Ovary (tissue), 9 donors: Measurements from ENCODE around the gene CBFB. TPM values are rescaled to one million over a fixed set of nuclear protein-coding genes. Genes with fewer than 3 reads are reported as not detected.

ENCODE experiments used
- DNase-seq, 5 donors: peaks; one replicate each; pipeline ENCODE4 v3.0.0-alpha.2; 2019 to 2020
- H3K27ac ChIP-seq, 2 donors: fragments of 200-600 bp; one replicate each; pipeline versions ENCODE4 v1.5.1 to v1.8.0; 2019 to 2022
- H3K27me3 ChIP-seq: fragments of 200-600 bp; one replicate; pipeline ENCODE4 v1.8.0; 2022
- H3K36me3 ChIP-seq: fragments of 200-600 bp; sonication (generic); one replicate; pipeline ENCODE4 v1.5.1; 2019
- H3K4me1 ChIP-seq: one replicate; pipeline ENCODE4 v1.8.1; 2013; ENCODE audit warnings: mild to moderate bottlenecking, moderate library complexity; ENCODE audit not compliant: insufficient read depth
- H3K4me3 ChIP-seq: fragments of 200-600 bp; sonication (generic); one replicate; pipeline ENCODE4 v1.5.1; 2017
- H3K9me3 ChIP-seq, 2 donors: fragments of 200-600 bp in 1 of 2; sonication (generic) in 1 of 2; one replicate each; pipeline versions ENCODE4 v1.5.1 to v1.8.1; 2013 to 2019; ENCODE audit warnings: mild to moderate bottlenecking in 1 of 2, moderate library complexity in 1 of 2
- CTCF ChIP-seq, 3 donors: fragments of 450-650 bp in 2 of 3; fragments of 200-600 bp in 1 of 3; IDR thresholded peaks; one replicate each; pipeline versions ENCODE4 v1.5.1 to v1.8.0; 2016 to 2022; ENCODE audit warnings: antibody characterized with exemption in 3 of 3, mild to moderate bottlenecking in 1 of 3
- EP300 ChIP-seq: sonication (generic); formaldehyde crosslinking; IDR thresholded peaks from one replicate; pipeline ENCODE4 v1.6.1; 2017; ENCODE audit warnings: antibody characterized with exemption
- POLR2A ChIP-seq: fragments of 450-650 bp; IDR thresholded peaks from one replicate; pipeline ENCODE4 v1.6.1; 2017; ENCODE audit warnings: antibody characterized with exemption, mild to moderate bottlenecking, moderate library complexity
- WGBS, 3 donors: extraction: QIAGEN DNeasy Blood & Tissue Kit in 1 of 3; methylation state at CpG; one replicate each; pipeline versions ENCODE4 v1.1.5 to v1.1.7; 2013 to 2017; 5-methylcytosine and 5-hydroxymethylcytosine counted together
- intact Hi-C, 4 donors: fragments of 100-400 bp; cut with DNase I; formaldehyde crosslinking; loops; one replicate each; pipeline versions ENCODE4 v1.11.0 to v1.15.1; 2022 to 2023
- polyA plus RNA-seq, 2 donors: library from polyadenylated mRNA; stranded (reverse); fragments of 200-250 nt in 1 of 2; fragments of 350-450 nt in 1 of 2; fragmentation: Illumina TruSeq in 1 of 2; extraction: RNeasy Lipid Tissue Mini Kit (QIAGEN cat#74804) in 1 of 2; gene quantifications; one replicate each; pipeline ENCODE4 v1.2.3, GENCODE V29; 2013 to 2014
- total RNA-seq, 7 donors: library from RNA; depleted of rRNA in 2 of 7; stranded (reverse); fragments of >200 nt in 2 of 7; fragmentation: NEBNext Ultra II Directional in 3 of 7; extraction: Animal tissue kit (Norgen Biotek cat#: 25700) in 3 of 7; gene quantifications; one replicate each; pipeline versions ENCODE4 v1.1.0 to v1.2.4, GENCODE V29; 2016 to 2023
- donor health status: DM: no; HTN: no; CAD: no; lungs with moderate emphysema.
- donor health status: DM: no; HTN: no; CAD: no.
- donor health status: Bipolar disorder and iron deficiency.
- donor health status: DM: yes; HTN: yes; CAD: no.
- donor health status: DM: no; HTN: no; CAD: no.
- donor health status: DM: yes; HTN: yes; CAD: no.

The CBFB gene
- total and polyA plus RNA-seq, 9 donors = 19.2 to 58.3 (median 46.7) TPM

GRCh38 chr16:67101311-67102082 lies 72.5 kb downstream of the CBFB start:
- H3K27ac ChIP-seq = no peak overlapping the region
- intact Hi-C loops = no loop called here
- H3K4me3 ChIP-seq = no peak overlapping the region
- no peaks in the 10 kb centered on the region for H3K4me1 ChIP-seq
- no peaks in the 10 kb centered on the region for H3K9me3 ChIP-seq
- no peaks in the 10 kb centered on the region for H3K36me3 ChIP-seq
- H3K27me3 ChIP-seq = no peaks in the 10 kb centered on the region
- TF ChIP-seq POLR2A = no peak
- WGBS, 3 donors = 81 to 83% (median 83%) methylated on average over 4 of the region's 4 CpGs
- no peak for DNase-seq

GRCh38 chr16:67104061-67104460 lies 75.1 kb downstream of the CBFB start:
- no peak overlapping the region for H3K4me3 ChIP-seq
- no peaks in the 10 kb centered on the region for H3K36me3 ChIP-seq
- intact Hi-C loops = no loop called here
- peaks cover 1% of the 10 kb centered on the region for H3K4me1 ChIP-seq
- TF ChIP-seq CTCF (IDR thresholded peaks at IDR 0.05) = no peak
- no peak for TF ChIP-seq POLR2A
- no peak for TF ChIP-seq EP300
- H3K9me3 ChIP-seq = no peaks in the 10 kb centered on the region
- WGBS, 3 donors = 47 to 50% (median 48%) methylated on average over 4 of the region's 4 CpGs
- no peak for DNase-seq
- no peaks in the 10 kb centered on the region for H3K27me3 ChIP-seq
- no peak overlapping the region for H3K27ac ChIP-seq

- Histone ChIP-seq H3K4me3 (no peak overlapping the region), H3K36me3 (no peaks in the 10 kb centered on the region), H3K27ac (no peak overlapping the region), H3K9me3 (no peaks in the 10 kb centered on the region), H3K27me3 (no peaks in the 10 kb centered on the region), H3K4me1 (peaks cover 4% of the 10 kb centered on the region)
- TF ChIP-seq EP300 (no peak), CTCF (IDR thresholded peaks at IDR 0.05) (no peak), POLR2A (no peak)
- intact Hi-C loops = no loop called here
- 88 to 94% (median 88%) methylated on average over 6 of the region's 6 CpGs for WGBS, 3 donors
- no peak for DNase-seq
These were observed 75.9 kb downstream of the CBFB start for GRCh38 chr16:67104845-67105244.

- H3K9me3 ChIP-seq = no peaks in the 10 kb centered on the region
- H3K36me3 ChIP-seq = no peaks in the 10 kb centered on the region
- TF ChIP-seq CTCF (IDR thresholded peaks at IDR 0.05) (no peak), POLR2A (no peak), EP300 (no peak)
- WGBS, 3 donors = 70 to 93% (median 89%) methylated on average over 2 of the region's 2 CpGs
- no peaks in the 10 kb centered on the region for H3K27me3 ChIP-seq
- no peak for DNase-seq
- no peak overlapping the region for H3K4me3 ChIP-seq
- peaks cover 5% of the 10 kb centered on the region for H3K4me1 ChIP-seq
- no peak overlapping the region for H3K27ac ChIP-seq
- intact Hi-C loops = no loop called here
These were observed 76.3 kb downstream of the CBFB start for GRCh38 chr16:67105246-67105645.

- intact Hi-C loops = no loop called here
- TF ChIP-seq CTCF (IDR thresholded peaks at IDR 0.05) = no peak
- TF ChIP-seq POLR2A = no peak
- TF ChIP-seq EP300 = no peak
- no peak overlapping the region for H3K27ac ChIP-seq
- H3K4me1 ChIP-seq = peaks cover 8% of the 10 kb centered on the region
- no peaks in the 10 kb centered on the region for H3K9me3 ChIP-seq
- no peaks in the 10 kb centered on the region for H3K36me3 ChIP-seq
- no peaks in the 10 kb centered on the region for H3K27me3 ChIP-seq
- H3K4me3 ChIP-seq = no peak overlapping the region
- 30 to 36% (median 36%) methylated on average over 5 of the region's 5 CpGs for WGBS, 3 donors
- DNase-seq = no peak
These were observed 76.9 kb downstream of the CBFB start for GRCh38 chr16:67105881-67106280.
